ENCODE measurements around the gene UXS1.

DNA sequence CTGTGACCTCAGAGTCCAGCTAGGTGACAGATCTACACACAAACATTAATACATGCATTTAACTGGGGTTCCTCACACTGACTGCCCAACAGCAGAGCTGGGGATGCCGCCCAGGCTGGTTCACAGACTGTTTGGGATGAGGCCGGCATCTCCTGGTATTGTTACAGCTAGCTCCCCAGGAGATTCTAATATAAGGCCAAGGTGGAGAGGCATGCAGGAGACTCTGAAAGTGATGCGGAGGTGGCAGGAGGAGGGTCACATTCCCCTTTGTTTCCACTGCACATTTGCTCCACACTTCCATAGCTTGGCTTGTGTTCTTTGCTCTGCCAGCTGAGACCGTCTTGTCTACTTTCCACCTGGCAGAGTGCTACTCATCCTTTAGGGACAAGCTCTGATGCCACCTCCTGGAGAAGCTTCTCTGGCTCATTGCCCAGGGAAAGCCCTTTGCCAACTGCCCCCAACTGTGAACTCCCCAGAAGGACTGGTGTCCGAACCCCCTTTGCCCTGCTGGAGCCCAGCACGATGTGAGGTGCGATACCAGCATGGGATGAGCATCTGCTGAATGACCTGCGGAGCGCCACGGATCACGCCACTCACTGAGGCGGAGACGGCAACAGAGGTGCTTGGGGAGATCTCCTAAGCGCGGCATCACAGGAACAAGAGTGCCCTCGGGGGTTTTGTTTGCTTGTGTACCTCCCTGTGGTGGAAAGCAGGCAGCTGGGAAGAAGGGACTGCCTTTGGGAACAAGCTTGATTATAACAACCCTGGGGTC is 88.8 kb downstream of the UXS1 start:
- TF ChIP-seq, protein P1, sequence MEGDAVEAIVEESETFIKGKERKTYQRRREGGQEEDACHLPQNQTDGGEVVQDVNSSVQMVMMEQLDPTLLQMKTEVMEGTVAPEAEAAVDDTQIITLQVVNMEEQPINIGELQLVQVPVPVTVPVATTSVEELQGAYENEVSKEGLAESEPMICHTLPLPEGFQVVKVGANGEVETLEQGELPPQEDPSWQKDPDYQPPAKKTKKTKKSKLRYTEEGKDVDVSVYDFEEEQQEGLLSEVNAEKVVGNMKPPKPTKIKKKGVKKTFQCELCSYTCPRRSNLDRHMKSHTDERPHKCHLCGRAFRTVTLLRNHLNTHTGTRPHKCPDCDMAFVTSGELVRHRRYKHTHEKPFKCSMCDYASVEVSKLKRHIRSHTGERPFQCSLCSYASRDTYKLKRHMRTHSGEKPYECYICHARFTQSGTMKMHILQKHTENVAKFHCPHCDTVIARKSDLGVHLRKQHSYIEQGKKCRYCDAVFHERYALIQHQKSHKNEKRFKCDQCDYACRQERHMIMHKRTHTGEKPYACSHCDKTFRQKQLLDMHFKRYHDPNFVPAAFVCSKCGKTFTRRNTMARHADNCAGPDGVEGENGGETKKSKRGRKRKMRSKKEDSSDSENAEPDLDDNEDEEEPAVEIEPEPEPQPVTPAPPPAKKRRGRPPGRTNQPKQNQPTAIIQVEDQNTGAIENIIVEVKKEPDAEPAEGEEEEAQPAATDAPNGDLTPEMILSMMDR (IDR thresholded peaks at IDR 0.05), result no peak
- TF ChIP-seq EP300 (IDR thresholded peaks at IDR 0.05; ENCODE audit: low read depth) (no peak), POLR2AphosphoS5 (IDR thresholded peaks at IDR 0.05) (no peak), POLR2A (IDR thresholded peaks at IDR 0.05) (no peak)

Data from transverse colon (tissue), 4 donors.